Inflammatory macrophage treated with lipopolysaccharide for 4 hours (primary cell): Measurements from ENCODE around the gene ENDOV.

Experiments
- DNase-seq: peaks from one replicate; pipeline ENCODE4 v3.0.0-alpha.2; 2020

Gene ENDOV

DNA sequence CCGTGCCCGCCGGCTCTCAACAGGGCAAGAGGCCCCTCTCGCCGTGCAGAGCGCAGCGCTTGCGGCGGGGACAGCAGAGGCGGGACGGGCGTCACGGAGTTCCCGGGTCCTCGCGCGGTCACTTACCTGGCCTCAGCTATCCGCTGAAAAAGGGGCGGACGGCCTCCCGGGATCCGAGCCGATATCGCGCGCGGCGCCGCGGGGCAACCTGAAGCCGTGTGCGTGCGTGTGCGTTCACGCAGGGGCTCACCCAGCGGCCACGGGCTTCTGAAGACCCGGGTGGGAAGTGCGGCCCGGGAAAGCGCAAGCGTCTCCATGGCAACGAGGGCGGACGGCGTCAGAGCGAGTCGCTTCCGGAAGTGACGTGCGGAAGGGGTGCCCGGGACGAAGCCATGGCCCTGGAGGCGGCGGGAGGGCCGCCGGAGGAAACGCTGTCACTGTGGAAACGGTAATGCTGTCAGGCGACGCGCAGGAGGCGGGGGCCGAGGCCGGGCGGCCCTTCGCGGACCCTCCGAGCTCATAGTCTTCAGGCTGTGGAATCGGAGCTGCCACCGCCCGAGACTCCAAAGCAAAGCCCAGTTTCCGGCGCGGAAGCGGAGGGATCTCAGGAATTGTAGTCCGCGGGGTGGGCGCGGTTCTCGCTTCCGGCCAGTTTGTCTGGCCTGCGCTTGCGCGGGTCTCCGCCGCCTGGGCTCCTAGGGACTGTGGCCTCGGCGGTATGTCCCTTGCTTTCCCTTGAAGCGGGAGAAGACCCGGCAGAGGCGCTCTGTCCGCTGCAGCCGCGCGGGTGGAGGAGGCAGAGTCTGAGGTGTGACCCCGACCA, at the start of gene ENDOV:
Gene ENDOV, plus strand, starts transcription at position 365 of the 823 bp plus-strand sequence. Its CDS starts 28 bp downstream, at position 393.
- peak; percentile 97 for DNase-seq

DNA sequence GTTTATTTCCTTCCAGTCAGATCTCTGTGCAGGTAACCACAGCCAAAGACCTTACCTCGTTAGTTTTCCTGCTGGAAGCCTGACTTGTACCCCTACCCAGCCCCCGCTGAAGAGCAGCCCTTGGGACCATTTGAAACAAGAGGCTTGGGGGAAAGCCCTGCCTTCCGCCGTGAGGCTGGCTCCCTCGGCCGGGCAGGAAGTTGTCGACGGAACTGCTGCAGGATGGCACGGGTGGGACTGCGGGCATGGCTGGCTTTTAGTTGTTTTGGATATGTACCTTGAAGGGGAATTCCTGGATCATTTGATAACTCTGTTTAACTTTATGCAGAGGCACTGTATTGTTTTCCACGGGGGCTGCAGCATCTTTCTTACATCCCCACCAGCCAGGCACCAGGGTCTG, 49.0 kb upstream of the ENDOV start:
- no peak for DNase-seq

DNA sequence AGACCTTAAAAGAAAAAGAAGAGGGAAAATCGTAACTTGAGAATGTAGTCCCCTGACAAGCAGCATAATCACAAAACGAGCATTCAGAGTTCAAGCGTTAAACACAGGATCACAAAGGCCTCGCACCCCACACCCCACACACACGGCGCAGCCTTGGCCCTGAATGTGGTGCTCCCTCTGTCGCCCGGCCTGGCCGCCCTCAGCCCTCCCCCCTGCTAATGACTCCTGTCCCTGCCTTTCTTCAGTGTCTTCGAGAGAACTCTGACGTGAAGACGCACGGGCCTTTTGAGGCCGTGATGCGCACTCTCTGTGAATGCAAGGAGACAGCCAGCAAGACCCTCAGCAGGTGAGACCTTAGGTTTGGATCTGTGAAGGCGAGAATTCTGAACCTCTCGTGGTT, 47.5 kb upstream of the ENDOV start:
- no peak for DNase-seq

DNA sequence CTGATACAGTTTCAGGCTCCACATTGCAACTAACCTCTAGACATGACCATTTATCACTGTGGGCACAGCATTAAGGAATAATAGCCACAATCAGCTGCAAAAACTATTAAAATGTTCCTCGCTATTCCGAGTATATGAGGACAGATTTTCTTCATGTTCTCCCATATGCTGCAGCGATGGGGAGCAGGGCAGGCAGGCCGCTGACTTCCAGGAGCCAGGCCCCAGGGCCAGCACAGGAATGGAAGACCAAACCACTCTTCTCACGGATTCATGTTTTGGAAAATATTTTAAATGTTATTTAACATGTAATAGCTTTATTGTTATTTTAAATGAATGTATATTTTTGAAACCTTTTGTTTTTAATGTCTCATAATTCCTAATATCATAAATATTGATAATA, 43.8 kb upstream of the ENDOV start:
- DNase-seq: no peak

DNA sequence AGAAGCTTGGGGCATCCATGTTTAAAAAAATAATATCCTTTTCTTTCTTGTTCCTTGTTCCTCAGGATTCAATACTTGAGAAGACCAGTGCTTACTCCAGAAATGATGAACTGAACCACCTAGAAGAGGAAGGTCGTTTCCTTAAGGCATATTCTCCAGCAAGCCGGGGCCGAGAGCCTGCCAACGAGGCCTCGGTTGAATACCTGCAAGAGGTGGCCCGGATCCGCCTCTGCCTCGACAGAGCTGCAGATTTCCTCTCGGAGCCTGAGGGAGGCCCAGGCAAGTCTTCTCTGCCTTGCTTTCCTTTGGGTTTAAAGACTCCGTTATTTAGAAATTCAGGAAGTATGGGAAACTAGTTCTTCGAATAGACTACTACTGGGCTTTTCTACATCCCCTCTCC, 42.5 kb upstream of the ENDOV start:
- DNase-seq: no peak

DNA sequence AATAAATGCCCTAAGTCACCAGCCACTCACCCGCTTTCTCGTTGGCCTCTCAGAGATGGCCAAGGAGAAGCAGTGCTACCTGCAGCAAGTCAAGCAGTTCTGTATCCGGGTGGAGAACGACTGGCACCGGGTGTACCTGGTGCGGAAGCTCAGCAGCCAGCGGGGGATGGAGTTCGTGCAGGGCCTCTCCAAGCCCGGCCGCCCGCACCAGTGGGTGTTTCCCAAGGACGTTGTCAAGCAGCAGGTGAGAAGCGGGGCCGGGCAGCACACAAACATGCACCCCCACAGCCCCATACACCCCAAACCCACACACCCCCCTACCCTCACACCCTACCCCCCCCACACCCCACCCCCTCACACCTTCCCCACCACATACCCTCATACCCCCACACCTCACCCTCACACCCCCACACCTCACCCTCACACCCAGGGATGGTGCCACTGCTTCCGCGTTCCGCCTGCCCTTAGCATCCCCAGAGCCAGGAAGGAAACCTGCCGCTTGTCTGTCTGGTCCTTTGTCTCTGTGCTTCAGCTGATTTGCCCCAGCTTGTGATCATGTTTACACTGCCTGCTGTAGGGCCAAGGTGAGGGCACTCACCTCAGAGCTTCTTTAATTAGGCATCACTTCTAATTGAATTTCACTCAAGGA, 41.9 kb upstream of the ENDOV start:
- no peak for DNase-seq

DNA sequence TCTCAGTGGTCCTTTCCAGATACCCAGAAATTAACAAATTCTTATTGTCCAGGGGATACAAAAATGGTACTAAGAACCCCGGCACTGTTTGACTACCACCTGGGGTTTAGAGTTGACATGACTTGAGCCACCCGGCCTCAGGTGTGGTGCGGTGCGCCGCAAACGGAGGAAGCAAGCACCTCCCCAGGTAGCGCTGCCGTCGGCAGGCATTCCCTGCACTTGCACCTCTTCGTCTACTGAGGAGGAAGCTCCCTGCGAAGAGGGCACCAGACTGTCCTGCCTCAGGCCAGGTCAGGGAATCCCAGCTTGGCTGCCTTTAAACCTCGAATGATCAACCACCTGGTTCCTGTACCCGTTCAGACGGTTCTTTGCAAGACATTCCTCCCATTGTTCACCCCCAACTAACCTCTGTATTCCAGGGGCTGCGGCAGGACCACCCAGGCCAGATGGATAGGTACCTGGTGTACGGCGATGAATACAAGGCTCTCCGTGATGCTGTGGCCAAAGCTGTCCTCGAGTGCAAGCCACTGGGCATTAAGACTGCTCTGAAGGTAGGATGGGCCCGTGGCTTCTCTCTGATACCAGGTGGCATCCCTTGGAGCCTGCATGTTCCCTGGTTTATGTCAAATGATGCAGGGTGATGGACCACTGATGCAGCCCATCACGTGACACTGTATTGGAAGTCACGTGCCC, 40.8 kb upstream of the ENDOV start:
- DNase-seq: no peak

DNA sequence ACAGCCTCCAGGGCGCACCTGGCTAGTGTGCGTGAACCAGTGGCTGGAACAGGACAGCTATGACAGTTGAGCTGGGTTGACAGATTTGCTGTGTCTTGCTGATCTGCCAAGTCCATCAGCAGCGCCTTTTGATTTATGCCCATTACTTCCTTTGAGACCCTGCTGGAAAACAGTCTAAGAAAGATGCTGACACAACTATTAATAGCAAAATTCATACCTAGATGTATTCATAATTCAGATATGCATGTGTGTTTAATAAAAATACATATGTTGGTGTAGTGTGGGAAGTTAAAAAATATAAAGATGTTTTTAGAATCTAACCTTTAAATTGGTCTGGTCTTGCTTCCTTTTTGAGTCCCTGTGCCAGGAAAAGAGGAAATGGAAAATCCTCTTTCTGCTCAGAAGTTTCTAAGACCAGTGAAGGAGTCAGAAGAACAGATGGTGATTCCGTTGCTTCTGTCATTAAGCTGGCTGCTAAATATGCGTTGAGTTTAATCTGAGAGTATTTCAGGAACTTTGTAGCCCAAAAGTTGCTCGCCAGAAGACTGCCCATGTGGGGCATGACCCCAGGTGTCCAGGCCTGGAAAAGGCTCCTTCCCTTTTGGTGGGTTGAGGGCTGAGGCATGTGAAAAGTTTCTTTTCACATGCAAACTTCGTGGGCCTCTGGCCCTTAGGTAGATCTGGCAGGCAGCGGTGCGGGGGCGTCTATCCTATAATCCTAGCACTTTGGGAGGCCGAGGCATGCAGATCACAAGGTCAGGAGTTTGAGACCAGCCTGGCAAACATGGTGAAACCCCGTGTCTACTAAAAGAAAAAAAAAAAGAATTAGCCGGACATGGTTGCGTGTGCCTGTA, 40.0 kb upstream of the ENDOV start:
- no peak for DNase-seq

DNA sequence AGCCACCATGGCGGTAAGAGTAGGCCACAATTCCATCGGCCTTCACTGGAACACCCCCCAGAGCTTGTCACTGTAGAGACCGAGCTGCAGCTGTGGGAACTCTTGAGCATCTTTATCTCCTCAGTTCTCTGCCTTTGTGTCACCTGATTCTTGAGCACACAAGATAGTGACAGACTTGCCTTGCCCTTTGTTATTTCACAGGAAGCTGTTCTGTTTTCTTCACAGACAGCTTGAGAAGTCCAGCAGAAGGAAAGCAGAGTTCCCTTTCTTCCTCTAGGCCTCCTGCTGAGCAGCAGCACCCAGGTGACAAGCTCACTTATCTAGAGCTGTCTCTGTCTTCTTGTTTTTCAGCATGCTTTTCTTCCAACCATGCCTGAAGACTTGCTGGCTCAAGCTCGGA, 38.4 kb upstream of the ENDOV start:
- no peak for DNase-seq

DNA sequence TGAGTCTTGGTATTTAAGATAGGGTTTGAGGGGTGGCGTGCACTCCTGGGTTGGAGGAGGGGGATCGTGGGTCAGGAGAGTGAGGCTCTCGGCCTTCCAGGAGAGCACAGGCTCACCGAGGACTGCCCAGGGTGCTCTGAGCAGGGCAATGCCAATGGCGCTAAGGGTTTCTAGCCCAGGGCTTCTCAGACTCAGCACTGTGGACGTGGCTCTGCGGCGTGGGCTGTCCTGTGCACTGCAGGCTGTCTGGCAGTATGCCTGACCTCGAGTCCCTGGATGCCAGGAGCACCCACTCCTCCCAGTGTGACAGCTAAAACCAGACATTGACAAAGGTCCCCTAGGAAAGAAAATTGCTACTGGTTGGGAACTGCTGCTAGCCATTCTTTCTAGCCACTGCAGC, 37.2 kb upstream of the ENDOV start:
- no peak for DNase-seq

DNA sequence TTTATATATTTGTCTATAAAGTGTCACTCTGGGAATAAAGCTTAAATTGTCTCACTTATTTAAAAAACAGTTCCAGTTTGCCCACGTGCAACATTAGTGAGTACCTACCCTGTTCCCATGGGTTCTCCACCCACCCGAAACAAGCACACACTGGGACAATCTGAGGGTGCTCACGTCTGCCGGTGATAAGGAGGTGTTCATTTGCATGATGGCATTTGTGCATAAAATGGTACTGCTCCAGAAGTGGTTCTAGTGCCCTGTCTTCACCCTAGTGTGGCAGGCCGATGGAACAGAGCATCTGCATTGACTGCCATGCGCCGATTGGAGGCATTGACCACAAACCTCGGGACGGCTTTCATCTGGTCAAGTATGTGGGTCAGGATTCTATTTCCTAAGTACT, 35.6 kb upstream of the ENDOV start:
- no peak for DNase-seq

DNA sequence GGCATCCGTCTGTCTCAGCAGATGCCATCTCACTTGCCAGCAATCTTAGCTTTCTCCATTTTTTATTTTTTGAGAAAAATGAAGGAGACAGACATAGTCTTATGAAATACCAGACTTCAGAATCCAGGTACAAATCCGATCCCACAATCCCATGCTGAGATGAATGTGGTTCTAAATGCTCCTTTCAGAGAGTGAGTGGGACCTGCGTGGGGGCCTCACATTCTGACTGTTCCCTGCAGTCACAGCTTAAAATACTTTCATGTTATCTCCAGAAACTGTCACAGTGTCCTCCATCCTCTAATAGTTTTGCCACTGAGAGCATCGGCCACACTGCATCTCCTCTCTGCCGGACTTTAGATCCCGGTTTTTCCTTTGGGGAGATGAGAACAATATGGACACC, 34.9 kb upstream of the ENDOV start:
- no peak for DNase-seq

DNA sequence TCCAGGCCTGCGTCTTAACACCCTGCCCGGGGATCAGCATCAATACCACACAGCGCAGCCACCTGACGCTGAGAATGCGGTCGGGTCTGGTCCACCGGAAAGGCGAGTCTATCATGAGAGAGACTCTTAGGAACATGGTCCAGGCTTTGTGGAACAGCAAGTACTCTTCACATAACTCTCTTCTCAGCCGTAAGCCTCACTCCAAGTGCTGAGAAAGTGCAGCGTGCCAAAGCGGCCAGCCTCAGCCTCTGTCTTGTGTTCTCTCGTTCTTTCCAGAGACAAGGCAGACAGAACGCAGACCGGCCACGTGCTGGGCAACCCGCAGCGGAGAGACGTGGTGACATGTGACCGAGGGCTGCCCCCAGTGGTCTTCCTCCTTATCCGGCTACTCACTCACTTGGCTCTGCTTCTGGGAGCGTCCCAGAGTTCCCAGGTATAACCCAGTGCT, 34.4 kb upstream of the ENDOV start:
- no peak for DNase-seq

DNA sequence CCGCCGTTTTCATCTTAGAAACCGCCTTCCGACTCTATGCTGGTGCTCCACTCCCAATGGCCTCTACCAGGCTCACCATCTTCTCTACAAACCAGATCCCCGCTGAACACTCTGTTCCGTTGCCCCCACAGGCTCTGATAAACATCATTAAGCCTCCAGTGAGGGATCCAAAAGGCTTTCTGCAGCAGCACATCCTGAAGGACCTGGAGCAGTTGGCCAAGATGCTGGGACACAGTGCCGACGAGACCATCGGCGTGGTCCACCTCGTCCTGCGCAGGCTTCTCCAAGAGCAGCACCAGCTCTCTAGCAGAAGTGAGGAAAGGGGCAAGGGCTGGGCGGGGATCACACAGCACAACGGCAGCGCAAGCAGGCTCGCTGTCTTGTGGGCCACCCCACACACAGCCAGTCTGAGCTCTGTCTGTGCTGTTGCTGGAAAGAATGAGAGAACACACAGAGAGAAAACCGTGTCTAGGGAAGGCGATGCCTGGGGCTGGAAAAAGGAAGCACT, 33.5 kb upstream of the ENDOV start:
- DNase-seq: no peak

DNA sequence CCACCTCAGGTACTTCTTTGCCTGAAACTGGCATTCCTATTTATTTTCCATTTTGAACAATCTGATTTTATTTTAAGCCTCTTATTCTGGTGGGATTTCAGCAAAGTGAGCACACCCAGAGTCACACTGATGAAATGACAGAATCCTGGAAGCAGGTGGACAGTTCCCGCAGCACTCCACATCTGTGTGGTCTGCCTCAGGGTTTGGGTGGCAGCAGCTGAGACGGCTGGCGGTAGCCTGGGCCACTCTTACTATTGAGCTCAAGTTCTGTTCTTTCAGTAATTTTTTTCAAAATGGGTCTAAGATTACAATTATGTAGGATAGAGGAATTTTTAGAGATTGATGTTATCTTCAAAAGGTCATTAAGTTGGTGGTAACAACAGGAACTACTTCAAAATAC, 32.5 kb upstream of the ENDOV start:
- no peak for DNase-seq

DNA sequence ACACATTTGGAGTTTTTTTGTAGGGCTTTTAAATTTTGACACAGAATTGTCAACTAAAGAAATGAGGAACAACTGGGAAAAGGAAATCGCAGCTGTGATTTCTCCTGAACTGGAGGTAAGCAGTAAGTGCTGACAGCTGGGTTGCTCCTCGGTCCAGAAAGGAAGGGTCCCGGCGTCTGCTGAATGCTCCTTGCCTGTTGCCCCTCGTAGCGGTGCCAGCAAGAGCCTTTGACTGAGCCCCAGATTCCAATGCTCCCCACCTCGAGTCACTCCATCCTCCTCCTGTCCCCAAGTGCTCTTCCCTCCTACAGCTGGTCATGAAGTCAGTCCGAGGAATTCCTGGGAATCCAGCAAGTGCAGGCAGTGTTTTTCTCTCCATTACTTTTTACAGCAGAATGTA, 32.0 kb upstream of the ENDOV start:
- DNase-seq: no peak

DNA sequence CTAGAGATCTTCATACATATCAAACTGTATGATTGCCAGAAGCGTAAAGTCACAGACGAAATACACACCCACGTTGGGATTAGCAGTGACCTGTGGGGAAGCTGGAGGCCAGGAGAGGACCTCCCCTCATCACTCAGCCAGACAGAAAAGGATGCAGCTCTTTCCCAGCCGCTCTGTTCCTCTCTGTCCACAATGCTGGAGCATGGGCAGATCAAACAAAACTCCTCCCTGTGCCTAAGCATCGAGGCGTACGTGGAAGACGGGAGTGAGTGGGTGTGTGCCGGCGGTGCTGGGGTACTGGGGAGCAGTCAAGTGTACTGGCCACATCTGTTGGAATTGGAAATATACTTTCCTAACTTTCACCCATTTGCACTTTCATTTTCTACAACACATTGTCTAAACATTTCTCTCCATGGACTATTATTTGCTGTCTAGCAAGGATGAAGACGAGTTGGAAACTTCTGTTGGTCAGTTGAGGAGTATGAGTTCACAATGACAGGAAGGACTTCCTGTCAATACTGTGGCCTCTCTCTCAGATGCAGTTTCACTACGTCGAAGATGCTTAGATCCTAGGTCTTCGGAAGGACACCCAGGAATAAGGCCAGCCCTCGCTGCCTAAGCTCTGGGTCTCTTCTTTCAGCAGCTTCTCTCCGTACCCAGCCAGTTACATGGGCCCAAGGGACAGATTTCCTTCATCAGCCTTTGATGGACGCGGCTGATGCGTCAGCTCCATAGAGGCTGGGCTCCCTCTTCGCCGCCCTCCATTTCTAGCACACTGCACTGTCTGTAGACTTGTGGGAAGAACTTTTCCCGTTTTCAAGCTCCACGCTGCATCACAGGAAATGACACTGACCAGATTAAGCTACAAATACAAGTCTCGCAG, 30.6 kb upstream of the ENDOV start:
- no peak for DNase-seq

DNA sequence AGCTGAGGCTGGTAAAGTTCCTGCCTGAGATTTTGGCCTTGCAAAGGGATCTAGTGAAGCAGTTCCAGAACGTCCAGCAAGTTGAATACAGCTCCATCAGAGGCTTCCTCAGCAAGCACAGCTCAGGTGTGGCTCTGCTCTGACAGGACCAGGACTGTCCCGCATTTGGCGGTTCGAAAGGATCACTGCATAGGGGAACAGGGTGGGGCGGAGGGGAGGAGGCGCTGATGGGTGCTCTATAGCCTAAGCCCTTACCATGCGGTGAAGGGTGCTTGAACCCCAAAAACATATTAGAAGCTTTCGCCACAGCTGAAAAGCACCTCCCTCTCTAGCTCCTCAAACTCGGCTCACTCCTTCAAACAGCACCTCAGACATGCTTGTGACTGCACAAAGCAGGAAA, 29.9 kb upstream of the ENDOV start:
- DNase-seq: no peak

DNA sequence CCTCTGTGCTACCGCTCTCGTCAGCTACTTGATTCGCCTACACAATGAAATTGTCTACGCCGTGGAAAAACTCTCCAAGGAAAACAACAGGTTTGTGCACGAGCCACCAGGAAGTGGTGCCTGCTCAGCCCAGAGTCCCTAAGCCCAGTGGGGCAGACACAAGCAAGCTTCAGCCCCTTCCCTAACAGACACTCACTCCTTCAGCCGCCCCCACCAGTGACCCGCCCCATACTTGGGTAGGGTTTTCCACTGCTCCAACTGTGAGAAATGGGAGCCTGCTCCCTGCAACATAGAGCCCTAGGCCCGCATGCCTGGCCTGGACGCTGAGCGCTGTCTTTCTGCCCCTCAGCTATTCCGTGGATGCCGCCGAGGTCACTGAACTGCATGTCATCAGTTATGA, 28.6 kb upstream of the ENDOV start:
- DNase-seq: no peak

DNA sequence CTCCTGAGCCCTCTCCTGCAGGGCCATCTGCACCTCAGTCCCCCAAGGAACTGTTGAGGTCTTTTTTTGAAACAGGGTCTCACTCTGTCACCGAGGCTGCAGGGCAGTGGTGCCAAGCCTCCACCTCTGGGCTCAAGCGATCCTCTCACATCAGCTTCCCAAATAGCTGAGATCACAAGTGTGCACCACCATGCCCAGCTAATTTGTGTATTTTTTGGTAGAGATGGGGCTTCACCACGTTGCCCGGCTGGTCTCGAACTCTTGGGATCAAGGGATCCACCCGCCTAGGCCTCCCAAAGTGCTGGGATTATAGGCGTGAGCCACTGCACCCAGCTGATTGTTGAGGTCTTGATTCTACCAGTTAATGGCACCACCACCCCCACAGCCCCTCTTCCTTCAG, 27.9 kb upstream of the ENDOV start:
- DNase-seq: no peak

DNA sequence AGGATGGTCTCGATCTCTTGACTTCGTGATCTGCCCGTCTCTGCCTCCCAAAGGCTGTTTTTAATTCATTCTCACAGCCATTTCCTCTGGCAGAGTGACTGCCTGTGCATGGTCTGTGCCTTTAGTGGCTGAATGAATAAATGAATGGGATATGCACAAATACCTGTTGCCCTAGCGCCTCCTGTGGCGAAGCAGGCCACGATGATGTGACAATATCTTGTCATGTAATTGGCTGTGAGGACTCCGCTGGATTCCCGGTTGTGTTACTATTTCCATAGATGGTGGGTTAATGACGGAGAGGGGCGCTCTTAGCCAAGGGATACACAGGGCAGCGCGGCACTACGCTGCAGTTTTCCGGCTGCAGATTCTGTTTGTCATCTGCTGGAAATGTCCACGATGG, 26.8 kb upstream of the ENDOV start:
- DNase-seq: no peak

DNA sequence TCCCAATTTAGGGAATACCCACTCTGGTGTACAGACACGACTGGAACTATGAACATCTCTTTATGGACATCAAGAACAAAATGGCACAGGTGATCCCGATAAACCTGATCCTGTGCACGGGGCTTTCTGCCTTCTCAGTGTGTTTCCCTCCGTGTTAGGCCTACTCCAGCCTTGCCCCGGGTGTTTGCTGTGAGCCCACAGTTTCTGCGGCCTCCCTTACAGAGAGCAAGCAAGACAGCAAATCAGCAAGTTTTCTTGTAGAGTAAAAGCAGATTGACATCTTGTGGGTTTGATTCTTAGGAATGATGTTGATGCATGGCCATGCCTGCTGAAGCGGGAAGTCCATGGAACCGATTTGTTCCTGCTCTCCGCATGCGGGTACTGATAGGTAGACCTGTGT, 26.4 kb upstream of the ENDOV start:
- DNase-seq: no peak
